ENCODE measurements around the gene TTC9C. TPM values are rescaled to one million over a fixed set of nuclear protein-coding genes. Genes with fewer than 3 reads are reported as not detected.
A peak's percentile ranks its signal among the peaks of the same experiment; 100 is the strongest.
"Not testable (repeated sequence)": the region's sequence is repeated elsewhere in the genome, so short reads cannot be mapped to it uniquely, and the experiment has no call there.

TTC9C gene
- polyA plus RNA-seq, 1 donor (not counting 4 experiments of a cell fraction or from before 2014, with no cell fraction given), result 26.1 TPM

DNA sequence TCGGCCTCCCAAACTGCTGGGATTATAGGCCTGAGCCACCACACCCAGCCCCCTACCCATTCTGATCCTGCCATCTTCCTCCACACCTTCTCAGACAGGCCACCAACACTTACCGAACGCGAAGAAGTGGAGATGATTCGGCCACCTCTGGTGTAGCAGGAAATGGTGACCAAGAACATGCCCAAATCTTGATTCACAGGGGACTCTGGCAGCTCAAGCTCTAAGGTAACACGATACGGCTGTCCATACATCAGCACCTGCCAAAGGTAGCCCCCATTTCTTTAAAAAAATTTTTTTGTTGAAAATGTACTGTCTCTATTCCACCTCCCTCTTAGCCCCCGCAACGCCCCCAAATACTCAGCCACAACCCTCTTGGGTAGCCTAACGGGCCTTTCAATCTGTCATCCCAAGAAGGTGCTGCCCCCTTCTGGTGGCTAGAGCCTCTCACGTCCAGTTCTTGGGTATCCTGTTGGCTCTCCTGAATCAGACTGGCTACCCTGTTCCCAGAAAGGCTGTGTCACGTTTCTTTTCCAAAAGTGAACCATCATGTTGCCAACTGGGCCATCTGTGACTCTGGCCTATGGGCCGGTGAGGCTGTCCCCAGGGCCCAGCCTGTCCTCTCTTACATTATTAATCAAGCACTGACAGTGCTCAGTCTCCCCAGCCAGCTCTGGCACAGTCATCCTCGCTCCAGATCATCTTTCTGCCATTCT, 33.7 kb upstream of the TTC9C start:
- Histone ChIP-seq H4K20me1 (ENCODE audit: control insufficient read depth, extremely low read depth, insufficient read depth, low read length) (no peaks in the 10 kb centered on the region), H3K79me2 (ENCODE audit: control insufficient read depth, insufficient read depth, low read length) (no peaks in the 10 kb centered on the region), H3K27ac (ENCODE audit: control insufficient read depth, insufficient read depth, low read length) (no peak overlapping the region), H3K9me1 (ENCODE audit: control insufficient read depth, extremely low read depth, insufficient read depth, low read length) (no peaks in the 10 kb centered on the region), H2AFZ (ENCODE audit: control insufficient read depth, low read length) (no peak overlapping the region), H3K36me3 (ENCODE audit: control insufficient read depth in 2 of 2, extremely low read depth in 1 of 2, insufficient read depth in 2 of 2, low read length in 2 of 2) (peaks cover 4 to 20% of the 10 kb centered on the region in 2 experiments), H3K9me3 (ENCODE audit: control insufficient read depth, low read depth, low read length) (no peaks in the 10 kb centered on the region), H3K4me3 (ENCODE audit: control insufficient read depth in 2 of 3, extremely low read depth in 1 of 3, insufficient read depth in 2 of 3, low read depth in 1 of 3, low read length in 3 of 3) (no peak overlapping the region), H3K27me3 (ENCODE audit: control insufficient read depth, extremely low read depth, insufficient read depth, low read length) (no peaks in the 10 kb centered on the region), H3K4me2 (ENCODE audit: control insufficient read depth, extremely low read depth, insufficient read depth, low read depth, low read length) (no peak overlapping the region), H3K9ac (ENCODE audit: control insufficient read depth, extremely low read depth, insufficient read depth, low read length) (no peak overlapping the region), H3K4me1 (ENCODE audit: control insufficient read depth, extremely low read depth, insufficient read depth, low read length) (peaks cover 5% of the 10 kb centered on the region)
- dilution Hi-C loops (cut with MboI; ENCODE audit: extremely low pct_ligation_motif_present, low sequenced_read_pairs), result no loop called here
- TF ChIP-seq, protein P1, sequence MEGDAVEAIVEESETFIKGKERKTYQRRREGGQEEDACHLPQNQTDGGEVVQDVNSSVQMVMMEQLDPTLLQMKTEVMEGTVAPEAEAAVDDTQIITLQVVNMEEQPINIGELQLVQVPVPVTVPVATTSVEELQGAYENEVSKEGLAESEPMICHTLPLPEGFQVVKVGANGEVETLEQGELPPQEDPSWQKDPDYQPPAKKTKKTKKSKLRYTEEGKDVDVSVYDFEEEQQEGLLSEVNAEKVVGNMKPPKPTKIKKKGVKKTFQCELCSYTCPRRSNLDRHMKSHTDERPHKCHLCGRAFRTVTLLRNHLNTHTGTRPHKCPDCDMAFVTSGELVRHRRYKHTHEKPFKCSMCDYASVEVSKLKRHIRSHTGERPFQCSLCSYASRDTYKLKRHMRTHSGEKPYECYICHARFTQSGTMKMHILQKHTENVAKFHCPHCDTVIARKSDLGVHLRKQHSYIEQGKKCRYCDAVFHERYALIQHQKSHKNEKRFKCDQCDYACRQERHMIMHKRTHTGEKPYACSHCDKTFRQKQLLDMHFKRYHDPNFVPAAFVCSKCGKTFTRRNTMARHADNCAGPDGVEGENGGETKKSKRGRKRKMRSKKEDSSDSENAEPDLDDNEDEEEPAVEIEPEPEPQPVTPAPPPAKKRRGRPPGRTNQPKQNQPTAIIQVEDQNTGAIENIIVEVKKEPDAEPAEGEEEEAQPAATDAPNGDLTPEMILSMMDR (optimal IDR thresholded peaks at IDR 0.05 in 1 of 3, IDR thresholded peaks at IDR 0.05 in 1 of 3, conservative IDR thresholded peaks at IDR 0.05 in 1 of 3; ENCODE audit: extremely low read depth in 1 of 3, insufficient read depth in 2 of 3, low read length in 3 of 3), result peak; percentile 83 to 88 (median 86)
- TF ChIP-seq EZH2 (IDR thresholded peaks at IDR 0.05; ENCODE audit: low read length), result no peak
- DNase-seq (ENCODE audit: low read depth, low spot score), result no peak
- FAIRE-seq, result no peak

DNA sequence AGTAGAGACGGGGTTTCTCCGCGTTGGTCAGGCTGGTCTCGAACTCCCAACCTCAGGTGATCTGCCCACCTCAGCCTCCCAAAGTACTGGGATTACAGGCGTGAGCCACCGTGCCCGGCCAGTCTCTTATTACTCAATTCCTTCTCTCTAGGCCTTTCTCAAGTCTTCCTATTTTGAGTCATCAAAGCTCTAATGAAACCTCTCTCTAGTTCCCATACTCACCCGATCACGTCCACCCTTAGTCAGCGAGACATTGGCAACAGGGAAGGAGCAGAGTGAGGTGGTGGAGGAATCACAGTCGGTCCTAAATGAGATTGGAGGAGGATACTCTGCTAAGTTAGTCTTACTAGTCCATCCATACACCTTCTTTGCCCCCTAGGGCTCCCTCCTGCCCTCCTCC, 26.0 kb upstream of the TTC9C start:
- dilution Hi-C loops (cut with MboI; ENCODE audit: extremely low pct_ligation_motif_present, low sequenced_read_pairs), result no loop called here
- peaks cover 0 to 5% of the 10 kb centered on the region in 2 experiments for H3K36me3 ChIP-seq (ENCODE audit: control insufficient read depth in 2 of 2, extremely low read depth in 1 of 2, insufficient read depth in 2 of 2, low read length in 2 of 2)
- no peak overlapping the region for H3K4me2 ChIP-seq (ENCODE audit: control insufficient read depth, extremely low read depth, insufficient read depth, low read depth, low read length)
- H3K27me3 ChIP-seq (ENCODE audit: control insufficient read depth, extremely low read depth, insufficient read depth, low read length), result no peaks in the 10 kb centered on the region
- FAIRE-seq, result no peak
- H3K4me1 ChIP-seq (ENCODE audit: control insufficient read depth, extremely low read depth, insufficient read depth, low read length), result peaks cover 17% of the 10 kb centered on the region
- H3K27ac ChIP-seq (ENCODE audit: control insufficient read depth, insufficient read depth, low read length), result no peak overlapping the region
- TF ChIP-seq, protein P1 (optimal IDR thresholded peaks at IDR 0.05 in 1 of 3, IDR thresholded peaks at IDR 0.05 in 1 of 3, conservative IDR thresholded peaks at IDR 0.05 in 1 of 3; ENCODE audit: extremely low read depth in 1 of 3, insufficient read depth in 2 of 3, low read length in 3 of 3), result no peak
- no peak for TF ChIP-seq EZH2 (IDR thresholded peaks at IDR 0.05; ENCODE audit: low read length)
- H3K9me1 ChIP-seq (ENCODE audit: control insufficient read depth, extremely low read depth, insufficient read depth, low read length), result no peaks in the 10 kb centered on the region
- H3K9me3 ChIP-seq (ENCODE audit: control insufficient read depth, low read depth, low read length), result no peaks in the 10 kb centered on the region
- H3K4me3 ChIP-seq (ENCODE audit: control insufficient read depth in 2 of 3, extremely low read depth in 1 of 3, insufficient read depth in 2 of 3, low read depth in 1 of 3, low read length in 3 of 3), result no peak overlapping the region
- no peak overlapping the region for H2AFZ ChIP-seq (ENCODE audit: control insufficient read depth, low read length)
- no peak overlapping the region for H3K9ac ChIP-seq (ENCODE audit: control insufficient read depth, extremely low read depth, insufficient read depth, low read length)
- DNase-seq (ENCODE audit: low read depth, low spot score), result no peak
- no peaks in the 10 kb centered on the region for H3K79me2 ChIP-seq (ENCODE audit: control insufficient read depth, insufficient read depth, low read length)
- no peaks in the 10 kb centered on the region for H4K20me1 ChIP-seq (ENCODE audit: control insufficient read depth, extremely low read depth, insufficient read depth, low read length)

DNA sequence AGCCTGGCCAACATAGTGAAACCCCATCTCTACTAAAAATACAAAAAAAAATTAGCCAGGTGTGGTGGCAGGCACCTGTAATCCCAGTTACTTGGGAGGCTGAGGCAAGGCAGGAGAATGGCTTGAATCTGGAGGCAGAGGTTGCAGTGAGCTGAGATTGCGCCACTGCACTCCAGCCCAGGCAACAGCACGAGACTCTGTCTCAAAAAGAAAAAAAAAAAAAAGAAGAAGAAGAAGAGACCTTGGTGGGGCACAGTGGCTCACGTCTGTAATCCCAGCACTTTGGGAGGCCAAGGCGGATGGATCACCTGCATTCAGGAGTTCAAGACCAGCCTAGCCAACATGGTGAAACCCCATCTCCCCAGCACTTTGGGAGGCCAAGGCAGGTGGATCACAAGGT, 24.4 kb upstream of the TTC9C start:
- DNase-seq (ENCODE audit: low read depth, low spot score); H3K27ac ChIP-seq (ENCODE audit: control insufficient read depth, insufficient read depth, low read length); H3K4me3 ChIP-seq (ENCODE audit: control insufficient read depth in 2 of 3, extremely low read depth in 1 of 3, insufficient read depth in 2 of 3, low read depth in 1 of 3, low read length in 3 of 3); H3K9me3 ChIP-seq (ENCODE audit: control insufficient read depth, low read depth, low read length); H3K9me1 ChIP-seq (ENCODE audit: control insufficient read depth, extremely low read depth, insufficient read depth, low read length); H3K4me2 ChIP-seq (ENCODE audit: control insufficient read depth, extremely low read depth, insufficient read depth, low read depth, low read length); H3K27me3 ChIP-seq (ENCODE audit: control insufficient read depth, extremely low read depth, insufficient read depth, low read length); H4K20me1 ChIP-seq (ENCODE audit: control insufficient read depth, extremely low read depth, insufficient read depth, low read length); H3K79me2 ChIP-seq (ENCODE audit: control insufficient read depth, insufficient read depth, low read length); FAIRE-seq; H2AFZ ChIP-seq (ENCODE audit: control insufficient read depth, low read length); H3K36me3 ChIP-seq (ENCODE audit: control insufficient read depth in 2 of 2, extremely low read depth in 1 of 2, insufficient read depth in 2 of 2, low read length in 2 of 2); dilution Hi-C loops (cut with MboI; ENCODE audit: extremely low pct_ligation_motif_present, low sequenced_read_pairs); H3K9ac ChIP-seq (ENCODE audit: control insufficient read depth, extremely low read depth, insufficient read depth, low read length): not testable (repeated sequence)
- peaks cover 25% of the 10 kb centered on the region for H3K4me1 ChIP-seq (ENCODE audit: control insufficient read depth, extremely low read depth, insufficient read depth, low read length)

All from keratinocyte (primary cell).